Measurements from ENCODE around the gene TMEM233.

TMEM233 gene

GRCh38 chr12:119683413-119683812 lies 89.8 kb downstream of the TMEM233 start:
- DNase-seq = no peak

- DNase-seq = no peak
These were observed 90.2 kb downstream of the TMEM233 start for GRCh38 chr12:119683816-119684215.

- DNase-seq = no peak
These were observed 91.3 kb downstream of the TMEM233 start for GRCh38 chr12:119684711-119685369.

- no peak for DNase-seq
These were observed 91.8 kb downstream of the TMEM233 start for GRCh38 chr12:119685375-119685774.

GRCh38 chr12:119686355-119686754 lies 92.8 kb downstream of the TMEM233 start:
- DNase-seq = no peak

GRCh38 chr12:119686776-119687175 lies 93.2 kb downstream of the TMEM233 start:
- DNase-seq = no peak

GRCh38 chr12:119687406-119687805 lies 93.8 kb downstream of the TMEM233 start:
- DNase-seq = no peak

- DNase-seq = no peak
These were observed 94.3 kb downstream of the TMEM233 start for GRCh38 chr12:119687879-119688278.

GRCh38 chr12:119689935-119690500 lies 96.4 kb downstream of the TMEM233 start:
- DNase-seq = no peak

- DNase-seq = no peak
These were observed 97.7 kb downstream of the TMEM233 start for GRCh38 chr12:119691202-119691810.

- DNase-seq = no peak
These were observed 98.8 kb downstream of the TMEM233 start for GRCh38 chr12:119692410-119692809.

Measured in NCI-H1417 (cell line).